Left ventricle myocardium superior (tissue), 1 donor: ENCODE results near the gene GID8. TPM values are rescaled to one million over a fixed set of nuclear protein-coding genes. Genes with fewer than 3 reads are reported as not detected.

ENCODE experiments used
- ATAC-seq: fragments of 200-7000 bp; cut with Tn5 transposase; one replicate; pipeline ENCODE4 v1.9.1; 2020; ENCODE audit warnings: mild to moderate bottlenecking, moderate library complexity
- DNase-seq: peaks from one replicate; pipeline ENCODE4 v3.0.0-alpha.2; 2020
- intact Hi-C: fragments of 100-400 bp; cut with micrococcal nuclease; formaldehyde crosslinking; loops from one replicate; pipeline ENCODE4 v1.11.0; 2022
- long read RNA-seq: library from polyadenylated mRNA; unstranded; transcript quantifications from one replicate; pipeline ENCODE4 v2.0.0, GENCODE V29; 2021
- total RNA-seq: library from RNA; stranded (reverse); fragmentation: NEBNext Ultra II Directional; extraction: Animal tissue kit (Norgen Biotek cat#: 25700); gene quantifications from one replicate; pipeline ENCODE4 v1.2.1, GENCODE V29; 2021
- donor health status: DM: no; HTN: yes; CAD: no; lungs with severe emphysema.

GID8 gene
- 16.1 TPM for total RNA-seq
- long read RNA-seq, full-length matches to known transcripts, result 35 of 45 reads
- long read RNA-seq, partial matches to known transcripts, result 7 of 45 reads
- long read RNA-seq, other reads (novel, unspliced or antisense), result 3 of 45 reads

GRCh38 chr20:62938105-62938888 lies at the start of gene GID8:
GID8 (plus strand) TSS chr20:62938147; CDS start chr20:62941503, 3,356 bp downstream.
- ATAC-seq (peak; percentile 42), DNase-seq (peak; percentile 72)
- intact Hi-C loops, result no loop called here

DNA sequence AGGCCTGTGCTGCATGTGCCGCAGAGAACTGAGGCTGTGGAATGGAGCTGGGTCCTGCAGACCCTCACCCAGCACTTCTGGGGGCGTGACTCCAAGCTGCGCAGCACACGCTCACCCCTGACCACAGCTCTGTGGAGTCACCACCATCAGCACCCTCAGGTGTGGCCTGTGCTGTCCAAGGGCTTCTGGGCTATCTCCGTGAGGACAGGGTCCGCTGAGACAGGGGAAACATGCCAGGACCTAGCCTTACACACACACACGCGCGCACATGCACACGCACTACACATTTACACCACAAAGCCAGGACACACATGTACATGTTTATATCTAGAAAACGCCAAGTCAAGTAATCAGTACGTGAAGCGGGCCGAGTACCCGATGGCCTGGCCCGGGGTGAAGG lies 49.5 kb upstream of the GID8 start:
- intact Hi-C loops, result no loop called here
- ATAC-seq, result no peak
- no peak for DNase-seq

DNA sequence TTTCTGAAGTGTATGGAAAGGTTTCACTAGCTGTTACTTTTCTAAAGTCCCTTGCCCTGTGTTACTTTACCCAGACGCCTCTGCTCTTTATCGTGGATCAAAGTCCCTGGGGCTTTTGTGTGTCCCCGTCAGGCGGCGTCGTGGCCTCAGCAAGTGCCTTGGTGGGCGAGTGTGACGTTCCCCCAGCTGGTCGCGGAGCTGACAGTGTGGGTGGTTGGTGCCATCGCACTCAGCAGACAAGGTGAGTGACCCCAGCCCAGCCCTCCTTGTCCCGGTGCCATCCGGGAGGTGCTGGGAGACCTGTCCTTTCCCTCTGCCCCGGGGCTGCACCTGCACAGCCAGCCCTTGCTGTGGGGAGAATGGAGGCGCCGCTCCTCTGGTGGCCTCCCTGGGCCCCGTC lies 49.0 kb upstream of the GID8 start:
- DNase-seq, result no peak
- intact Hi-C loops, result no loop called here
- no peak for ATAC-seq

- intact Hi-C loops, result no loop called here
- ATAC-seq (no peak), DNase-seq (no peak)
Measured at GRCh38 chr20:62889411-62889810, 48.5 kb upstream of the GID8 start.

DNA sequence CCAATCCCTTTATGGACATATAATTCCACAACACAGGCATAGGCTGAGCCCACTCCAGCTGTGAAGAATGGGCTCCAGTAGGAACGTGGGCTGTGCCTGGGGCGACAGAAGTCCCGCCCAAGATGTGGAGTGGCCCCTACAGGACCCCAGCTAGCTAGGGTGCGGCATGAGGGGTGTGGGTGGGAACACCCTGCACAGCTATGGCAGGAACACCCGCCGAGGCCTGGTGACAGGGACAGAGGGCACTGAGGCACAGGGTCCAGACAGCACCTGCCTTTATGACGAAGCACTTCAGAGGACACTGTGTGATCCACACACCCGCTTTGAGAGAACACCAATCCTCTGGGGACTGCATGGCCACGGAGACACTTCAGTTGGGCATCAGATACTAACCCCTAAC lies 48.1 kb upstream of the GID8 start:
- ATAC-seq (no peak), DNase-seq (no peak)
- intact Hi-C loops, result no loop called here

DNA sequence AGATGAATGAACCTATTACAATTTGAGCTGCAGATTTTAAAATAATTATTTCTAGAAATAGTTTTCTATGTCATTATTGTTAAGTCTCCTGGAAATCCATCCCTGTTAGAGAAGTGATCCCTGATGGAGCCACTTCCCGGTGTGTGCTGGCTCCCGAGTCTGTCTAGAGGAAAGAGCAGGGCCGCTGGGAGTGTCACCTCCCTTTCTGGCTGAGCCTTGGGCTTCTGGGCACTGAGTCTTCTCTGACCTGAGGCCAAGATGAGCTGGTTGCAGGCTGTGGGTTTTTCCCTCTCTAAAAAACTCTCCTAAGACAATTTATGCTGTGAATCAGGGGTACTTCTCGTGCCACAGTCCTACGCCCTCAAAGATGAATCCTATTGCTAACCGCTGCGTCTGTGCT lies 47.5 kb upstream of the GID8 start:
- intact Hi-C loops, result no loop called here
- DNase-seq, result no peak
- no peak for ATAC-seq

DNA sequence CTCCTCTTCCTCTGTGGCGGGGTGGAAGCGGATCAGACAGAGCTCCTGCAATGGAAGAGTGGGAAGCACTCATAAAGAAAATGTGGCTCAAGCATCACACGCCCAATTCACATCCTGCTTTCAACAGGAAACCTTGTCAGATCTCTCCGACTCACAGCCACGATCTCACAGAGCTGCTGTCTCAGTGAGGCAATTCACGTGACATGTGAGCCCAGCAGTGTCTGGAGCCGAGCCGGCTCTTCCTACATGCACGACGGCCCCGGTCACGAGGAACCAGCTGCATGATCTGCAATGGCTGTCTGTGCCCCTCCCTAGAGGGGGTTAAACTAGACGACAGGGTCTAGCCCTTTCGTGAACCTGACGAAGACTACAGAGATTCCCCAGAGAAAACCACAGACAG lies 46.8 kb upstream of the GID8 start:
- intact Hi-C loops, result no loop called here
- DNase-seq, result no peak
- ATAC-seq, result no peak

GRCh38 chr20:62892348-62893304 lies 45.3 kb upstream of the GID8 start:
- ATAC-seq (no peak), DNase-seq (no peak)
- intact Hi-C loops, result no loop called here

DNA sequence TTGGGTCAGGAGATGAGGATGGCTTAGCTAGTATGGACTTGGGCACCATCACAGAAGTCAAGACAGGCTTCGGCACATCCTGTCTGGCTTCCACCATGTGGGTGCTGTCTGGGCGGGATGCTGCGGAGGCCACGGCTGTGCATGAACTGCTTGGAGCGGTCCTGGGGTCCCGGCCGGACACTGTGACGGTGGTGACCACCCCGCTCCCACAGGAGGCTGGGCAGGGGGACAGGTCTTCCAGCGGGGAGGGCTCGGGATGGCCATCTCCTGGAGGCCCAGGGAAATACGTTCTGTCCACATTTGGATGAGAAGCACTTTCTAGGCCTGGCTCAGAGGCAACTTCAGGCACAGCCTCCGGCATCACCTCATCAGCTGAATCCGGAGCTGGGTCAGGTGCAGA lies 44.2 kb upstream of the GID8 start:
- intact Hi-C loops, result no loop called here
- DNase-seq (no peak), ATAC-seq (no peak)

DNA sequence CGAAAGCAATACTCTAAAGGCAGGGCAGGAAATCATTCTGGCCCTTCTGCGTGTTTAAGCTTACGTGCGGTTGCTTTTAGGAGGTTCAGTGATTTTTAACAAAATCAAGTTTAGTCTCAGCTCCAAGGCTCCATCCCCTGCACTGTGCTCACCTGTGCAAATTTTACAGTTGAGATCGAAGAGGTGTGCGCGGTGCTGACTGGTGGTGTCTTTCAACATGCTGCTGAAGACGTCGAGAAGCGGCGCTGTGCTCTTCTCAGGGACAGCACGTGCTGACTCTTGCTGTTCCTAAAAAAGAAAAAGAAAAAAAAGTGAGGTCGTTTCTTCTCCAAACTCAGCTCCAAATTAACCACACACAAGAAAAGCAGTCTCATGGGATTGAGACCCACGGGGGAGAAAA lies 43.7 kb upstream of the GID8 start:
- no peak for ATAC-seq
- intact Hi-C loops, result no loop called here
- DNase-seq, result no peak

DNA sequence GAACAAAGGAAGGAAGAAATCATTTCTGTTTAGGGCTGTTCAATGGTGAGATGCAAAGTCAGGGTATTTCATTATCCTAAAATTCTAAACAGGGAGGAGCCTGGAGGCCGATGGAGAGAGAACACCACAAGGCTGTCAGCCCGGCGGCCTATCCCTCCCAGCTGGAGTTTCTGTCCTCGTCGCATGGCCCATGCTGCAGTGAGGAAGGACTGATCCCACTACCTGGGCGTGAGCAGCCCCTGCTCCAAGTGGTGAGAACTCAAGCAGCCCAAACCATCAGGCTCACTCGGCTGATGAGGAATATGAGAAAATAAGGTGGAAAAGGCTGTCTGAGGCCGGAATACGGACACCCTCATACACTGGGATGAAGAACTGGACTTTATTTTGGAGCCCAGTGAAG lies 42.4 kb upstream of the GID8 start:
- ATAC-seq (no peak), DNase-seq (no peak)
- intact Hi-C loops, result no loop called here

GRCh38 chr20:62896526-62896925 lies 41.4 kb upstream of the GID8 start:
- DNase-seq (no peak), ATAC-seq (no peak)
- intact Hi-C loops, result no loop called here

- intact Hi-C loops, result no loop called here
- no peak for ATAC-seq
- DNase-seq, result no peak
Measured at GRCh38 chr20:62897666-62898065, 40.3 kb upstream of the GID8 start.

GRCh38 chr20:62898093-62898964 lies 39.6 kb upstream of the GID8 start:
- intact Hi-C loops, result no loop called here
- ATAC-seq, result no peak
- DNase-seq, result no peak

DNA sequence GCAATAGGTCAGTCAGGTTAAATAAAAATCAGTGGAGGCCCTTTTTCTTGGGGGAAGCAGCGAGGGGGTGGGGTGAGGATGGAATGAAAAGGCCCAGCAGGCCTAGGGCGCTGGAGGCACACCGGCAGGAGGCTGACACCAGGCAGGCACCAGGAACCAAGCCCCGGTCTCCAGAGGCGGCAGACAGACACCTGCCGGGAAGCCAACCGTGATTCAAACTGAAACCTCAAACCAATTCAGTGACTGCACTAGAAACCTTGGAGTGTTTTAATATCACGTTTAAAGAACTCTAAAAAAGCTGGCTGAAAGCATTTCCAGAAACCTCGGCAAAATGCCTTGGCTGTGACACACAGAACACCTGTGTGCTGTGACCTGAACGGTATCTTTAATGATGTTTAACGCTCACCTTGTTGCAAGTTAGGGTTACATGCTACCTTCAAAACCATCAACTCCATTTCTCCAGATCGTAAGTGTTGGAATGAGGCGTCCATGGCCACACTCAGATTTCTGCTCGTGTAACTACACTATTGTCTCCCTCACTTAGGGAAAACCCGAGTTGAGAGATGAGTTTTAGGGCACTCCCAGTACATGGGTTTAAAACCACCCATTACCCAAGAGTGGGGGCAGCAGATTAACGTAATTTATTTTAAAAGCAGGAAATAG lies 38.8 kb upstream of the GID8 start:
- no peak for ATAC-seq

GRCh38 chr20:62899633-62900051 lies 38.3 kb upstream of the GID8 start:
- ATAC-seq, result peak; percentile 58
- intact Hi-C loops, result no loop called here

More for the DNA sequence above, 38.8 kb upstream of the GID8 start:
- no peak for DNase-seq
- intact Hi-C loops, result no loop called here

DNA sequence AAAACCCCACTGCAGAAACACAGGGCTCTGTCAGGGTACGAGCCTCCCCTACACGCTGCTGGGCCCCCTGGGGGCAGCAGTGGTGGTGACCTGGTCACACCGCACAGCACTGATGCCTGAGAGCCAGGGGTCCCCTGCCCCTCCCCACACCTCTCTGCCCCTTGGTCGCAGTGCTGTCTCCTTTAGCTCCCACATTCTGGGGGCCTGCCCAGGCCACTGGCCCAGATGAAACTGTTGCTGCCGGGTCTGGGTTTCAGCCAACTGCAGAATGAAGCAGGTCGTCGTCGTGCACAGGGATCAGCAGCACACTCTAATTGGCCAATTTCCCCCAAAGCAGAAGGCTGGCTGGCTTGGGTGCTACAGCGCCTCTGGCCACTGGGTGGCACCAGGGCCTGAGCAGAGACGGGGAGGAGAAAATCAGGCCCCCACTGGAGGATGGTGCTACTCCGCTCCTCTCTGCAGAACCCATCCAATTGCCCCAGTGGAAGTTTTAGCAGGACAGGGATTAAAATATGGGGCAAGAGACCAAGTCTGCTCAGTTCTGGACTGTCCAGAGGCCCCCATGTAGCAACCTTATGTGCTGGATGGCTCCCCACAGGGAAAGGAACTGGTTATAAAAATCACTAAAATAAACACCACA lies 37.8 kb upstream of the GID8 start:
- intact Hi-C loops, result no loop called here
- ATAC-seq, result peak; percentile 91
- DNase-seq, result peak; percentile 82

More at GRCh38 chr20:62899633-62900051, 38.3 kb upstream of the GID8 start:
- DNase-seq, result no peak
